ENCODE data around the gene IMPDH2.
A peak's percentile ranks its signal among the peaks of the same experiment; 100 is the strongest.

Gene IMPDH2

GRCh38 chr3:49028298-49028672 is 913 bp downstream of the IMPDH2 start:
- TF ChIP-seq EZH2phosphoT487 (IDR thresholded peaks at IDR 0.05; ENCODE audit: borderline replicate concordance, low read length) (no peak), CTCF (IDR thresholded peaks at IDR 0.05; ENCODE audit: low read depth, low read length, poor library complexity, severe bottlenecking) (no peak)
- H3K36me3 ChIP-seq (ENCODE audit: control insufficient read depth, low read length) = peaks cover 96% of the 10 kb centered on the region

GRCh38 chr3:49027634-49028033 is 1.6 kb downstream of the IMPDH2 start:
- H3F3A ChIP-seq (ENCODE audit: control insufficient read depth, insufficient read depth) = peaks cover 47% of the 10 kb centered on the region

More at GRCh38 chr3:49028298-49028672, 913 bp downstream of the IMPDH2 start:
- H3K9me2 ChIP-seq (replicated peaks; ENCODE audit: control insufficient read depth, low read length) = no peaks in the 10 kb centered on the region
- H3K4me1 ChIP-seq (ENCODE audit: control insufficient read depth, low read length) = peaks cover 56% of the 10 kb centered on the region
- H3K9me3 ChIP-seq (ENCODE audit: control insufficient read depth, insufficient read depth, low read length) = no peaks in the 10 kb centered on the region
- peak overlapping the region; percentile 59 for H3K27ac ChIP-seq (ENCODE audit: low read depth, low read length)
- peaks cover 4% of the 10 kb centered on the region; the same call in 1 of the 2 replicates for H4K20me1 ChIP-seq (ENCODE audit: control insufficient read depth, insufficient read depth, low read depth, low read length)
- no peaks in the 10 kb centered on the region for H3K27me3 ChIP-seq (ENCODE audit: control insufficient read depth, low read length)
- peak overlapping the region; percentile 91 for H3K4me3 ChIP-seq (ENCODE audit: low read length)
- peaks cover 60% of the 10 kb centered on the region for H3K79me2 ChIP-seq (ENCODE audit: control insufficient read depth, low read length)
- peak overlapping the region; percentile 94 for H3K4me2 ChIP-seq (ENCODE audit: low read length)
- peaks cover 43% of the 10 kb centered on the region for H3F3A ChIP-seq (ENCODE audit: control insufficient read depth, insufficient read depth)

GRCh38 chr3:49026536-49026935 is 2.7 kb downstream of the IMPDH2 start:
- no peak for TF ChIP-seq CTCF (IDR thresholded peaks at IDR 0.05; ENCODE audit: low read depth, low read length, poor library complexity, severe bottlenecking)
- TF ChIP-seq EZH2phosphoT487 (IDR thresholded peaks at IDR 0.05; ENCODE audit: borderline replicate concordance, low read length) = no peak
- Histone ChIP-seq H3K27ac (ENCODE audit: low read depth, low read length) (no peak overlapping the region), H3K4me2 (ENCODE audit: low read length) (peak overlapping the region; percentile 94), H3K4me3 (ENCODE audit: low read length) (peak overlapping the region; percentile 7), H3K9me2 (replicated peaks; ENCODE audit: control insufficient read depth, low read length) (no peaks in the 10 kb centered on the region), H3K27me3 (ENCODE audit: control insufficient read depth, low read length) (no peaks in the 10 kb centered on the region), H3F3A (ENCODE audit: control insufficient read depth, insufficient read depth) (peaks cover 43% of the 10 kb centered on the region), H3K79me2 (ENCODE audit: control insufficient read depth, low read length) (peaks cover 73% of the 10 kb centered on the region), H4K20me1 (ENCODE audit: control insufficient read depth, insufficient read depth, low read depth, low read length) (peaks cover 4% of the 10 kb centered on the region; the same call in 1 of the 2 replicates), H3K4me1 (ENCODE audit: control insufficient read depth, low read length) (peaks cover 61% of the 10 kb centered on the region), H3K36me3 (ENCODE audit: control insufficient read depth, low read length) (peaks cover 92% of the 10 kb centered on the region), H3K9me3 (ENCODE audit: control insufficient read depth, insufficient read depth, low read length) (no peaks in the 10 kb centered on the region)

More at GRCh38 chr3:49027634-49028033, 1.6 kb downstream of the IMPDH2 start:
- H3K4me3 ChIP-seq (ENCODE audit: low read length) = peak overlapping the region; percentile 91
- no peaks in the 10 kb centered on the region for H3K9me3 ChIP-seq (ENCODE audit: control insufficient read depth, insufficient read depth, low read length)
- no peaks in the 10 kb centered on the region for H3K27me3 ChIP-seq (ENCODE audit: control insufficient read depth, low read length)
- peaks cover 4% of the 10 kb centered on the region; the same call in 1 of the 2 replicates for H4K20me1 ChIP-seq (ENCODE audit: control insufficient read depth, insufficient read depth, low read depth, low read length)
- TF ChIP-seq EZH2phosphoT487 (IDR thresholded peaks at IDR 0.05; ENCODE audit: borderline replicate concordance, low read length) = no peak
- no peak for TF ChIP-seq CTCF (IDR thresholded peaks at IDR 0.05; ENCODE audit: low read depth, low read length, poor library complexity, severe bottlenecking)
- H3K4me2 ChIP-seq (ENCODE audit: low read length) = peak overlapping the region; percentile 94
- H3K36me3 ChIP-seq (ENCODE audit: control insufficient read depth, low read length) = peaks cover 96% of the 10 kb centered on the region
- no peaks in the 10 kb centered on the region for H3K9me2 ChIP-seq (replicated peaks; ENCODE audit: control insufficient read depth, low read length)
- H3K79me2 ChIP-seq (ENCODE audit: control insufficient read depth, low read length) = peaks cover 66% of the 10 kb centered on the region
- 0 out of 2 replicates have a peak overlapping the region, but pooled peaks have one; percentile 2 for H3K27ac ChIP-seq (ENCODE audit: low read depth, low read length)
- peaks cover 61% of the 10 kb centered on the region for H3K4me1 ChIP-seq (ENCODE audit: control insufficient read depth, low read length)
